Measurements from ENCODE around the gene CNTN4. TPM values are rescaled to one million over a fixed set of nuclear protein-coding genes. Genes with fewer than 3 reads are reported as not detected.

Gene CNTN4
- total and polyA plus RNA-seq, 9 donors: 0.35 to 16.7 (median 3.0) TPM

GRCh38 chr3:2476996-2477395 is 378.3 kb downstream of the CNTN4 start:
- H3K36me3 ChIP-seq: no peaks in the 10 kb centered on the region

GRCh38 chr3:2477620-2478019 is 379.0 kb downstream of the CNTN4 start:
- Histone ChIP-seq H3K36me3 (no peaks in the 10 kb centered on the region), H3K4me1 (ENCODE audit: insufficient read depth) (no peaks in the 10 kb centered on the region), H3K27ac (no peak overlapping the region), H3K9me3 (no peaks in the 10 kb centered on the region), H3K27me3 (no peaks in the 10 kb centered on the region), H3K4me3 (no peak overlapping the region)
- WGBS, 3 donors: 82 to 91% (median 84%) methylated on average over 5 of the region's 5 CpGs
- no peak for DNase-seq
- TF ChIP-seq POLR2A (IDR thresholded peaks at IDR 0.05) (no peak), EP300 (IDR thresholded peaks at IDR 0.05) (no peak)
- TF ChIP-seq, protein P1, sequence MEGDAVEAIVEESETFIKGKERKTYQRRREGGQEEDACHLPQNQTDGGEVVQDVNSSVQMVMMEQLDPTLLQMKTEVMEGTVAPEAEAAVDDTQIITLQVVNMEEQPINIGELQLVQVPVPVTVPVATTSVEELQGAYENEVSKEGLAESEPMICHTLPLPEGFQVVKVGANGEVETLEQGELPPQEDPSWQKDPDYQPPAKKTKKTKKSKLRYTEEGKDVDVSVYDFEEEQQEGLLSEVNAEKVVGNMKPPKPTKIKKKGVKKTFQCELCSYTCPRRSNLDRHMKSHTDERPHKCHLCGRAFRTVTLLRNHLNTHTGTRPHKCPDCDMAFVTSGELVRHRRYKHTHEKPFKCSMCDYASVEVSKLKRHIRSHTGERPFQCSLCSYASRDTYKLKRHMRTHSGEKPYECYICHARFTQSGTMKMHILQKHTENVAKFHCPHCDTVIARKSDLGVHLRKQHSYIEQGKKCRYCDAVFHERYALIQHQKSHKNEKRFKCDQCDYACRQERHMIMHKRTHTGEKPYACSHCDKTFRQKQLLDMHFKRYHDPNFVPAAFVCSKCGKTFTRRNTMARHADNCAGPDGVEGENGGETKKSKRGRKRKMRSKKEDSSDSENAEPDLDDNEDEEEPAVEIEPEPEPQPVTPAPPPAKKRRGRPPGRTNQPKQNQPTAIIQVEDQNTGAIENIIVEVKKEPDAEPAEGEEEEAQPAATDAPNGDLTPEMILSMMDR (IDR thresholded peaks at IDR 0.05): no peak
- intact Hi-C loops (cut with DNase I): no loop called here

More at GRCh38 chr3:2476996-2477395, 378.3 kb downstream of the CNTN4 start:
- Histone ChIP-seq H3K9me3 (no peaks in the 10 kb centered on the region), H3K4me1 (ENCODE audit: insufficient read depth) (no peaks in the 10 kb centered on the region), H3K27me3 (no peaks in the 10 kb centered on the region), H3K27ac (no peak overlapping the region), H3K4me3 (no peak overlapping the region)
- TF ChIP-seq EP300 (IDR thresholded peaks at IDR 0.05) (no peak), POLR2A (IDR thresholded peaks at IDR 0.05) (no peak)
- TF ChIP-seq, protein P1 (IDR thresholded peaks at IDR 0.05): no peak
- DNase-seq: no peak
- intact Hi-C loops (cut with DNase I): no loop called here

DNA sequence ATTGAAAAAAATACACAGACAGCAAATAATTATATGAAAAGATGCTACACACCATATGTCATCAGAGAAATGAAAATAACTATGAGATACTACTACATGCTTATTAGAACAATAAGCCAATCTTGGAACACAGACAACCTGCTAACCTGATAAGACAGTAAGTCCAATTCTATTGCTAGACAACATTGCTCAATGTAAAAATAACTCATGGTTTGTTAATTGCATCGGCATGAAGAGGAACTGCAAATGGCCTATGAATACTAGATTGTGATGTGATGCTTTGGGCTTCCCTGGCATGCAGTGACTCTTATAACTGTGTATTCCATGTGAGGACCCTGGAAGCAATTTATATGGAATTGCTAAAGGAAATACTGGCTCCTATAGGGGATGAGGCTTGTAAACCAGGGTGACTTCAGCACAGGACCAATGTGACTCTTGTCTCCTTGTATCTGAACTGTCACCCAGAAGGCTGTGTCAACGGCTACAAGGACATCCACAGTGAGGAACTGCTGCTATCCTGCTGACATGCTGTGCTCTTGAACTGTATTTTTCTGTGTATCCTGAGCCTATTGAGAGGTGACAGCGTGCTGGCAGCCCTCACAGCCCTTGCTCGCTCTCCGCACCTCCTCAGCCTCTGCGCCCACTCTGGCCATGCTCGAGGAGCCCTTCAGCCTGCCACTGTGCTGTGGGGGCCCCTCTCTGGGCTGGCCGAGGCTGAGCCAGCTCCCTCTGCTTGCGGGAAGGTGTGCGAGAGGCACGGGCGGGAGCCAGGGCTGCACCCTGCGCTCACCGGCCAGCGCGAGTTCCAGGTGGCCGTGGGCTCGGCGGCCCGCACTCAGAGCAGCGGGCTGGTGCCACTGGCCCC is 385.7 kb downstream of the CNTN4 start:
- Histone ChIP-seq H3K27ac (no peak overlapping the region), H3K4me1 (ENCODE audit: insufficient read depth) (no peaks in the 10 kb centered on the region), H3K36me3 (no peaks in the 10 kb centered on the region), H3K27me3 (no peaks in the 10 kb centered on the region), H3K9me3 (no peaks in the 10 kb centered on the region), H3K4me3 (no peak overlapping the region)
- TF ChIP-seq, protein P1 (IDR thresholded peaks at IDR 0.05): no peak
- TF ChIP-seq POLR2A (IDR thresholded peaks at IDR 0.05): no peak
- no peak for TF ChIP-seq EP300 (IDR thresholded peaks at IDR 0.05)
- WGBS, 3 donors: 93 to 94% (median 94%) methylated on average over 18 to 21 of the region's 21 CpGs
- intact Hi-C loops (cut with DNase I): no loop called here
- DNase-seq: no peak

DNA sequence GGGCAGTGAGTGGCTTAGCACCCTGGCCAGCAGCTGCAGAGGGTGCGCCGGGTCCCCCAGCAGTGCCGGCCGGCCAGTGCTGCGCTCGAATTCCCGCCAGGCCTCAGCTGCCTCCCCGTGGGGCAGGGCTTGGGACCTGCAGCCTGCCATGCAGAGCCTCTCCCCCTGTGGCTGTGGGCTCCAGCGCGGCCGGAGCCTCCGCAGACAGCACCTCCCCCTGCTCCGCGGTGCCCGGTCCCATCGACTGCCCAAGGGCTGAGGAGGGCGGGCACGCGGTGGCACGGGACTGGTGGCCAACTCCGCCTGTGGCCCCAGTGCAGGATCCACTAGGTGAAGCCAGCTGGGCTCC is 386.3 kb downstream of the CNTN4 start:
- Histone ChIP-seq H3K36me3 (no peaks in the 10 kb centered on the region), H3K27ac (no peak overlapping the region)
- intact Hi-C loops (cut with DNase I): no loop called here

More for the DNA sequence above, 386.3 kb downstream of the CNTN4 start:
- H3K27me3 ChIP-seq: no peaks in the 10 kb centered on the region
- no peak overlapping the region for H3K4me3 ChIP-seq
- no peaks in the 10 kb centered on the region for H3K9me3 ChIP-seq
- H3K4me1 ChIP-seq (ENCODE audit: insufficient read depth): no peaks in the 10 kb centered on the region
- 94 to 99% (median 97%) methylated on average over 13 to 21 of the region's 21 CpGs for WGBS, 3 donors
- no peak for DNase-seq
- TF ChIP-seq, protein P1 (IDR thresholded peaks at IDR 0.05): no peak
- TF ChIP-seq POLR2A (IDR thresholded peaks at IDR 0.05): no peak

Data from ovary (tissue), 9 donors.